GM19372 (cell line): ENCODE data around the gene ENPP3.

Experiments
- ATAC-seq: cut with Tn5 transposase; IDR thresholded peaks from one replicate; pipeline ENCODE4 v1.9.1; 2021; ENCODE audit warnings: mild to moderate bottlenecking, low read depth, moderate library complexity; ENCODE audit not compliant: unreplicated experiment

ENPP3 gene

GRCh38 chr6:131789219-131789618 is 152.1 kb downstream of the ENPP3 start:
- no peak for ATAC-seq

DNA sequence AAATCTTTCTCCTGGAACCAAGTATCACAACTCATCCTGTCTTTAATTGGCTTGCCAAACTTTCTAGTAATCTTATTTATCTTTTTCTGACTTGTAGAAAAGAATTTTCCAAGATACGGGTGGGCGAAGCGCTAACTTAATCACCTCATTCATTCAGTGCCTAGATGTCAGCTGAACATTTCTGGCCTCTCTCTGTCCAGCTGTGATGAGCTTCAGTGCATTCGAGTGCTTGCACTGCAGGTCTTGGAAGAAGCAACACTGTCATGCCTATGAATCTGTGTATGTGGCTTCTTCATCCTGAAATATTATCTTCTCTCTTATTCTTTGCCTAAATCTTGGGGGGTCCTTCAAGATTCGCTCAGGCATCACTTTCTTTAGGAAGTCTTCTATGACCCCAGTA is 154.4 kb downstream of the ENPP3 start:
- ATAC-seq, result no peak

DNA sequence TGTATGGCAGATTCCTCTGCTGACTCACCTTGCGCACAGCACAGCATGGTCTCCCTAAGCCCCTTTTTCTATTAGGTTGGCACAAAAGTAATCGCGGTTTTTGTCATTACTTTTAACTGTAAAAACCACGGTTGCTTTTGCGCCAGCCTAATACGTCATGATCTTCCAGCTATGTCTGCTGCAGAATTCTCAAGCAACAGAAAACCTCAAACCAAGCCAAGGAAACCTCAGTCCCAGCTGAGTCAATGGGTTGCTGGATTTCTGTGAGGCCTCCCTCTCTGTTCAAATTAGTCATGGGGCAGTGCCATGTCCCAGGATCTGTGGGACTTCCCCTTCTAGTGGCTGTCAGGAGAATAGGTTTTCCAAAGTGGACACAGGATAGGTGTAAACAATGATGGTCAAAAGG is 155.0 kb downstream of the ENPP3 start:
- ATAC-seq, result no peak

GRCh38 chr6:131795366-131795765 is 158.3 kb downstream of the ENPP3 start:
- no peak for ATAC-seq
